ENCODE results near the gene COMT. TPM values are rescaled to one million over a fixed set of nuclear protein-coding genes. Genes with fewer than 3 reads are reported as not detected.

COMT gene
- total and polyA plus RNA-seq, 9 of the 15 experiments (the other 6 are each of a cell fraction or from before 2014, with no cell fraction given) = 12.5 to 351 (median 155) TPM

DNA sequence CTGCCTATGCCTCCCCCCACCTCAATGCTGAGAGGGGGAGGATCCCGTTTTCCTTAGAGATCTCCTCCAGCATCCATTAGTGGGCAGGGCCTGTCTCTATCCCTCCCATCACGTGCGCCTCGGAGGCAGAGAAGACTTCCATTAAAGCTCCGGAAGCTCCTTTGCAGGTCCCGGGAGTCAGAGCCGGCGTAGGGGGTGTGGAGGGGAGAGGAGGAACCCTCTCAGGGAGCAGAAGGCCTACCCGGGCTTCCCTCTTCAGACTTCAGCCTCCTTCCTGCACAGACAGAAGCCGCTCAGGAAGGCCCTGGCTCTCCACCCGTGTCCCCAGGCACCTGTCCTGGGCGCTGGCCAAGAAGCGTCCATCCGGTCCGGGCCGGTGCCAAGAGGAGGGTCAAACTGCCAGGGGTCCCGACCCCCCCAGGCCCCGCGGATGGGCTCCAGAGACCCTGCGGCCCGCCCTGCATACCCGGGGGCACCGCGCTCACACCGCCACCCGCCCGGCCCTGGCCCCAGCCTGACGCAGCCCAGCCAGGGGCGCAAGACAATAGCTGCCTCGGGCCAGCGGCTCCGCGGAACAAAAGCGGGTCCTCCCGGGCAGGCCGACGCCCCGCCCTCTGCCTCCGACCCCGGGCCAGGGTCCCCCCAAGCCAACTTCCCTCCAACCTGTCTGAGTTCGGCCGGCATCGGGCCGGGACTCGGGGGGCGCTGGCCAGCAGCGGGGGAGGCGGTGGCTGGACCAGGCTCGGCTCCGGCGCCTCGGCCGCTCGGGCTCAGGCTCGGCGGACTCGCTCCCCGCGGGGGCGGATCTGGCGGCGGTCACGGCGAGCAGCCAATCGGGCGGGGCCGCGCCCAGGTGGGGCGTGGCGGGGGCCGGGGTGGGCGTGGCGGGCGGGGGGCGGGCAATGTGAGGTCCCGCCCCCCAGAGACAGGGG, 45.1 kb downstream of the COMT start (continued):
- TF ChIP-seq RBFOX2 (IDR thresholded peaks at IDR 0.05; ENCODE audit: low read depth, low read length) = peak; percentile 69
- TF ChIP-seq, protein P1, sequence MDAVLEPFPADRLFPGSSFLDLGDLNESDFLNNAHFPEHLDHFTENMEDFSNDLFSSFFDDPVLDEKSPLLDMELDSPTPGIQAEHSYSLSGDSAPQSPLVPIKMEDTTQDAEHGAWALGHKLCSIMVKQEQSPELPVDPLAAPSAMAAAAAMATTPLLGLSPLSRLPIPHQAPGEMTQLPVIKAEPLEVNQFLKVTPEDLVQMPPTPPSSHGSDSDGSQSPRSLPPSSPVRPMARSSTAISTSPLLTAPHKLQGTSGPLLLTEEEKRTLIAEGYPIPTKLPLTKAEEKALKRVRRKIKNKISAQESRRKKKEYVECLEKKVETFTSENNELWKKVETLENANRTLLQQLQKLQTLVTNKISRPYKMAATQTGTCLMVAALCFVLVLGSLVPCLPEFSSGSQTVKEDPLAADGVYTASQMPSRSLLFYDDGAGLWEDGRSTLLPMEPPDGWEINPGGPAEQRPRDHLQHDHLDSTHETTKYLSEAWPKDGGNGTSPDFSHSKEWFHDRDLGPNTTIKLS (IDR thresholded peaks at IDR 0.05; ENCODE audit: borderline replicate concordance, low read depth) = peak; percentile 36; the same call in 1 of the 2 replicates
- TF ChIP-seq, protein P2, sequence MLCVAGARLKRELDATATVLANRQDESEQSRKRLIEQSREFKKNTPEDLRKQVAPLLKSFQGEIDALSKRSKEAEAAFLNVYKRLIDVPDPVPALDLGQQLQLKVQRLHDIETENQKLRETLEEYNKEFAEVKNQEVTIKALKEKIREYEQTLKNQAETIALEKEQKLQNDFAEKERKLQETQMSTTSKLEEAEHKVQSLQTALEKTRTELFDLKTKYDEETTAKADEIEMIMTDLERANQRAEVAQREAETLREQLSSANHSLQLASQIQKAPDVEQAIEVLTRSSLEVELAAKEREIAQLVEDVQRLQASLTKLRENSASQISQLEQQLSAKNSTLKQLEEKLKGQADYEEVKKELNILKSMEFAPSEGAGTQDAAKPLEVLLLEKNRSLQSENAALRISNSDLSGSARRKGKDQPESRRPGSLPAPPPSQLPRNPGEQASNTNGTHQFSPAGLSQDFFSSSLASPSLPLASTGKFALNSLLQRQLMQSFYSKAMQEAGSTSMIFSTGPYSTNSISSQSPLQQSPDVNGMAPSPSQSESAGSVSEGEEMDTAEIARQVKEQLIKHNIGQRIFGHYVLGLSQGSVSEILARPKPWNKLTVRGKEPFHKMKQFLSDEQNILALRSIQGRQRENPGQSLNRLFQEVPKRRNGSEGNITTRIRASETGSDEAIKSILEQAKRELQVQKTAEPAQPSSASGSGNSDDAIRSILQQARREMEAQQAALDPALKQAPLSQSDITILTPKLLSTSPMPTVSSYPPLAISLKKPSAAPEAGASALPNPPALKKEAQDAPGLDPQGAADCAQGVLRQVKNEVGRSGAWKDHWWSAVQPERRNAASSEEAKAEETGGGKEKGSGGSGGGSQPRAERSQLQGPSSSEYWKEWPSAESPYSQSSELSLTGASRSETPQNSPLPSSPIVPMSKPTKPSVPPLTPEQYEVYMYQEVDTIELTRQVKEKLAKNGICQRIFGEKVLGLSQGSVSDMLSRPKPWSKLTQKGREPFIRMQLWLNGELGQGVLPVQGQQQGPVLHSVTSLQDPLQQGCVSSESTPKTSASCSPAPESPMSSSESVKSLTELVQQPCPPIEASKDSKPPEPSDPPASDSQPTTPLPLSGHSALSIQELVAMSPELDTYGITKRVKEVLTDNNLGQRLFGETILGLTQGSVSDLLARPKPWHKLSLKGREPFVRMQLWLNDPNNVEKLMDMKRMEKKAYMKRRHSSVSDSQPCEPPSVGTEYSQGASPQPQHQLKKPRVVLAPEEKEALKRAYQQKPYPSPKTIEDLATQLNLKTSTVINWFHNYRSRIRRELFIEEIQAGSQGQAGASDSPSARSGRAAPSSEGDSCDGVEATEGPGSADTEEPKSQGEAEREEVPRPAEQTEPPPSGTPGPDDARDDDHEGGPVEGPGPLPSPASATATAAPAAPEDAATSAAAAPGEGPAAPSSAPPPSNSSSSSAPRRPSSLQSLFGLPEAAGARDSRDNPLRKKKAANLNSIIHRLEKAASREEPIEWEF (CRISPR knock-in tag; IDR thresholded peaks at IDR 0.05) = no peak
- TF ChIP-seq, protein P3, sequence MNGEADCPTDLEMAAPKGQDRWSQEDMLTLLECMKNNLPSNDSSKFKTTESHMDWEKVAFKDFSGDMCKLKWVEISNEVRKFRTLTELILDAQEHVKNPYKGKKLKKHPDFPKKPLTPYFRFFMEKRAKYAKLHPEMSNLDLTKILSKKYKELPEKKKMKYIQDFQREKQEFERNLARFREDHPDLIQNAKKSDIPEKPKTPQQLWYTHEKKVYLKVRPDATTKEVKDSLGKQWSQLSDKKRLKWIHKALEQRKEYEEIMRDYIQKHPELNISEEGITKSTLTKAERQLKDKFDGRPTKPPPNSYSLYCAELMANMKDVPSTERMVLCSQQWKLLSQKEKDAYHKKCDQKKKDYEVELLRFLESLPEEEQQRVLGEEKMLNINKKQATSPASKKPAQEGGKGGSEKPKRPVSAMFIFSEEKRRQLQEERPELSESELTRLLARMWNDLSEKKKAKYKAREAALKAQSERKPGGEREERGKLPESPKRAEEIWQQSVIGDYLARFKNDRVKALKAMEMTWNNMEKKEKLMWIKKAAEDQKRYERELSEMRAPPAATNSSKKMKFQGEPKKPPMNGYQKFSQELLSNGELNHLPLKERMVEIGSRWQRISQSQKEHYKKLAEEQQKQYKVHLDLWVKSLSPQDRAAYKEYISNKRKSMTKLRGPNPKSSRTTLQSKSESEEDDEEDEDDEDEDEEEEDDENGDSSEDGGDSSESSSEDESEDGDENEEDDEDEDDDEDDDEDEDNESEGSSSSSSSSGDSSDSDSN (IDR thresholded peaks at IDR 0.05; ENCODE audit: borderline replicate concordance in 1 of 2, low read depth in 2 of 2, low read length in 2 of 2) = peak; percentile 93 to 97; a peak in 2 of 4 replicates
- TF ChIP-seq ZFPM2 (CRISPR knock-in tag; IDR thresholded peaks at IDR 0.05) = peak; percentile 84; the same call in 1 of the 2 replicates
- TF ChIP-seq TCF7 (IDR thresholded peaks at IDR 0.05; ENCODE audit: borderline replicate concordance) = no peak
- TF ChIP-seq RAD51 (IDR thresholded peaks at IDR 0.05; ENCODE audit: borderline replicate concordance, low read depth) = peak; percentile 45; the same call in 1 of the 2 replicates
- TF ChIP-seq ZNF583 (CRISPR knock-in tag; IDR thresholded peaks at IDR 0.05) = peak; percentile 81; the same call in 1 of the 2 replicates
- TF ChIP-seq CBFA2T3 (IDR thresholded peaks at IDR 0.05) = no peak
- TF ChIP-seq MBD2 (IDR thresholded peaks at IDR 0.05; ENCODE audit: borderline replicate concordance, low read depth) = no peak
- peak; percentile 33 for TF ChIP-seq HCFC1 (IDR thresholded peaks at IDR 0.05; ENCODE audit: low read depth, low read length)
- TF ChIP-seq GTF2E2 (tag; IDR thresholded peaks at IDR 0.05) = 0 out of 2 replicates have a peak, but pooled peaks have one; percentile 69
- peak; percentile 73 for TF ChIP-seq POU5F1 (IDR thresholded peaks at IDR 0.05; ENCODE audit: borderline replicate concordance, low read depth, low read length, partially characterized antibody)
- peak; percentile 70 for TF ChIP-seq ETS2 (tag; IDR thresholded peaks at IDR 0.05; ENCODE audit: borderline replicate concordance, poor library complexity, severe bottlenecking)
- TF ChIP-seq ZC3H11A (IDR thresholded peaks at IDR 0.05; ENCODE audit: low read depth, low read length) = peak; percentile 75; the same call in 1 of the 2 replicates
- TF ChIP-seq HLTF (IDR thresholded peaks at IDR 0.05) = peak; percentile 34; the same call in 1 of the 2 replicates
- TF ChIP-seq ZNF586 (CRISPR knock-in tag; conservative IDR thresholded peaks at IDR 0.05) = no peak
- TF ChIP-seq ZNF764 (CRISPR knock-in tag; IDR thresholded peaks at IDR 0.05; ENCODE audit: low read depth) = peak; percentile 72
